NK-92 (cell line): ENCODE data around the gene OTOG.

ENCODE experiments used
- DNase-seq: peaks from one replicate; lab custom pipeline; 2025; ENCODE audit not compliant: unreplicated experiment; lab: John Stamatoyannopoulos, UW

Gene OTOG

GRCh38 chr11:17519061-17519885 is 27.8 kb upstream of the OTOG start:
- no peak for DNase-seq

GRCh38 chr11:17521106-17521900 is 25.8 kb upstream of the OTOG start:
- no peak for DNase-seq

- DNase-seq: no peak
Observed at GRCh38 chr11:17522655-17523054, 24.4 kb upstream of the OTOG start.

DNA sequence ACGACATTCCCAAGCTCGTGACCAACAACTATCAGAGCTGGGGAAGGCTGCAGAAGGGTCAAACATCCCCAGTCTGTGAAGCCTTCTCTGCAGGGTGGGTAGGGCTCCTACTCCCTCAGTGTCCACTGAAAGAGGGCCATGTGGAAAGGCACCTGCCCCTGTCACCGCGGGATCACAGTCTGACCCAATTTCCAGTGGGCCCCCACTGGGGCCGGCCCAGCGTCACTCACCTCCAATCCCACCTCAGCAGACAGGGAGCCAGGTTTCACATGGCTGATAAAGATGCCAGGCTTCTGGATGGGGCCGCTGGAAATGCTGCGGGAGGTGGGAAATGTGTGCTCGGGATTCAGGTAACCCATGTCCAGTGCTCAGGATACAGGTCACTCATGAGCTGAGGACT is 22.8 kb upstream of the OTOG start:
- DNase-seq: no peak

GRCh38 chr11:17525570-17525969 is 21.5 kb upstream of the OTOG start:
- DNase-seq: no peak

- DNase-seq: no peak
Observed at GRCh38 chr11:17526326-17526725, 20.7 kb upstream of the OTOG start.

- no peak for DNase-seq
Observed at GRCh38 chr11:17526931-17527627, 20.0 kb upstream of the OTOG start.

DNA sequence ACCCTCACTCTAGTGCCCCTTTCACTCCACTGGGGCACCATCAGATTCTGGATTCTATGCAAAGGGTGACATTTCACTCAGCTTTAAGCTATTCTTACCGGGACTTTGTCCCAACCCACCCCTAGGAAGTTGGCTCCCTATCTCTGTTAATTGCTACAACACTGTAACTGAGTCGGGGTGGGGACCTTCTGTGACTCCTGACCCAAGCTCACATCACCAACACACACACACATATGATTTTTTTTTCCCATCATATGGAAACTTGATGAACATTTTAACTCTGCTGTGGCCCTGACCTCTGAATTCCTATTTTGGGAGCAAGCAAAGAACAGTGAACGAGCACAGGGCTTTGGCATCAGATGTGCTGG is 19.4 kb upstream of the OTOG start:
- DNase-seq: no peak

DNA sequence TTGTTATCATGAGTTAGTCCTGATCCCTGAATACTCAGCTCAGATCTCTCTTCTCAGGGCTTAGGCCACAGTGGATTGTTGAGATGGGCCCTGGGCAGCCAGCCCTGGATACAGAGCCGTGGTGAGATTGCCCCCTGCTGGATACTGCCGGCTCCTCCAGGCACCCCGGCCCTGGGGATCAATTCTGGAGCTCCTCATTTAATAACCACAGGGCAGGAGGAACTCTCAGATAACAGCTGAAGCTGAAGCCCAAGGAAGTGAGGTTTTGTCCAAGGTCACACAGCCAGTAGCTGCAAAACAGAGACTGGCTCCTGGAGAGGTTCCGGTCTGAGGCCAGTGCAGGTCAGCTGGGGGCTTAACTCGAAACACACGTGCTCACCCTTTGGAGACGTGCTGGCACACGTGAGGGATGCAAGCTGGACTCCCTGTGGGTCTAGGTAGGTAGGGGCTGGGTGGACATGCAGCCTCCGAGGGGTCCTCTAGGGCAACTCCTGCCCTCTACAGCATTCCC is 18.8 kb upstream of the OTOG start:
- DNase-seq: no peak

DNA sequence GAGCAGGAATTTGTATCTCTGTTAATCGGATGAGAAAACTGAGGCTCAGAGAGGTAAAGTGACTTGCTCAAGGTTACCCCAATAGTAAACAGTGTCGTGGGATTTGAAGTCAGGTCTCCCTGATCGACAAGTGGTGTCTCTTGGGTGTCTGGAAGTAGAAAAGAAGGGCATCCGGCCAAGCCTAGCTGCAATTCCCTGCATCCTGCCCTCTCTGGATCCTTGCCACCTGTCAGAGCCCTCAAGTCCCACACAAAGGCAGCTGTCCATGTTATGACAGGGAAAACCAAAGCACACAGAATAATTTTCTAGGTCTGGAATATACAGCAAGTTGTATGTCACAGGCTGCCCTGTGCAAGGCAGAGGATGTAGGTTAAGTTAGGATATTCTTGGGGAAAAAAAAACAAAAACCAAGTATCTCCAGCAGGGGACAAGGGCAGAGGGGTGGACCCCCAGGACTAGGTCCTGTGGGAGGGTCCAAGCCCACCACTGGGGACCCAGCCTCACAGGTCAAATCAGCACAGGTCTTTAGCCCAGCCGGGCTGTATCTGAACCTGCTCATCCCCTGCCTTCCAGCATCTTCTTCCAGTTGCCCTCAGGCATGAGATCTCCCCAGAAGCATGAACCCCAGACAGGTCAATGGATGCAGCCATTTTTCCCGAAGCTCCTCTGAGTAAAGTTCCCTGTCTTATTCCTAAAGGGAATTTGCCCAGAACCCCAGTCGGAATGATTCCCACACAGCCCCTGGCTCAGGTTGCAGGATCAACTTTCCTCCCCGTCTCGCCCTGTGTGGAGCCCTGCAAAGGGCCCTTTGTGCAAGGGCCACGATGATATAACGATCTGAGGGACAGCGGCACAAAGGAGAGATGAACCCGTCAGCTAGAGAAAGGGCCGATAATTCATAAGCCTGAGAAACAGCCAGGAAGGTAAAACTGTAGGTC is 17.9 kb upstream of the OTOG start:
- DNase-seq: no peak

- DNase-seq: no peak
Observed at GRCh38 chr11:17529844-17530185, 17.2 kb upstream of the OTOG start.

GRCh38 chr11:17531071-17531600 is 15.9 kb upstream of the OTOG start:
- no peak for DNase-seq

DNA sequence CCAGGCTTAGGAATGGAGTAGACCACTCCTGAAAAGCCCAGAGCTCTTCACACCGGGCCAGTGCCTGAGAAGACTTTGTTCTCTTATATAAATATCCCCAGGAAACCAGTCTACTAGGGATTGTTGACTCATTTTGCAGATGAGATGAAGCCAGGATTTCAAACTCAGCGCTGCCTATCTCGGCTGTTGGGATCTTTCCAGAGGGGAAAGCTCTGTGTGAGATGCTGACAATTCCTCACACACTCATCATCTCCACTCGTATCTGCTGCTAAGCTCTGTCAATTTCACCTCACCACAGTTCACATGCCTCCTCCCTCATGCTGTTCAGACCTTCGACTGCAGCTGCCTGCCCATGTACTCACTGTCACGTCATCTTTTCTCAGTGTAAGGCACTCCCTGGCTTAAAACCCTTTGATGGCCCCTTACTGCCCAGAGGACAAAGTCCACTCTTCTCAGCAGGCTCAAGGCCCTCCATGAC is 15.4 kb upstream of the OTOG start:
- DNase-seq: no peak

DNA sequence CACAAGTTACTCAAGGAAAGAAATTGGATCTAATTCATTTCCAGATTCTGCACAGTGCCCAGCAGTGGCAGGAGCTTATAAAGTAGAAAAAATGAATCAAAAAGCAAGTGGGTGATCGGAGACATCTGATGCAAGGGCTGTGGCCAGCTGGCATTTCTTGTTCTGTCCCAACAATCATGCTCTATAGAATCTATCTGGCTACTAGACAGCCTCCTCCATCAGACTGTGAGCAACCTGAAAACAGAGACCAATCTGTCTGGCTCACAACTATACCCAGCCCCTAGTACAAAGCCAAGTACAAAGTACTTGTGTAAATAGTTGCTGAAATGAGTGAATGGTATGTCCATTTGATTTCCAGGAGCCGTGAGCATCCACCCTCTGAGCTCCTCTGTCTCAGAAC is 14.3 kb upstream of the OTOG start:
- no peak for DNase-seq

GRCh38 chr11:17533341-17533740 is 13.7 kb upstream of the OTOG start:
- DNase-seq: no peak

- no peak for DNase-seq
Observed at GRCh38 chr11:17533778-17534415, 13.2 kb upstream of the OTOG start.

- no peak for DNase-seq
Observed at GRCh38 chr11:17535488-17535887, 11.6 kb upstream of the OTOG start.

- DNase-seq: no peak
Observed at GRCh38 chr11:17537261-17537660, 9.8 kb upstream of the OTOG start.

DNA sequence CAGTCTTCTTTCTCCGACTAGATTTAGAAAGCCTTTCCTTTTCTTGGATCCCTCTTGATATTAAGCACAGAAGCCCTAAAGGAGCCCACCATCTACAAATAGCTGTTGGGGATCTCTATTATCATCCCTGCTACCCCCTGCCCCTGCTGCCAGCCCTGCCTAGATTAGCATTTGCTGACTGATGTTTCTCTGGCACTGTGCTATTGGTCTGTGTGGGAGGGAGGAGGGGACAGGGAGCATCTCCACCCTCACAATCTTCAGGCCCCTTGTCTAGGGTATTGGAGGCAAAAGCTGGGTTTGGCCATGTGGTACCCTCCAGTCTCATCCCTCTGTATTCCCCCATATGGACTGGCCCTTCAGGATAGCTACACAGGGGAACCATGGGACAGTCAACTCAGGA is 9.0 kb upstream of the OTOG start:
- DNase-seq: no peak

DNA sequence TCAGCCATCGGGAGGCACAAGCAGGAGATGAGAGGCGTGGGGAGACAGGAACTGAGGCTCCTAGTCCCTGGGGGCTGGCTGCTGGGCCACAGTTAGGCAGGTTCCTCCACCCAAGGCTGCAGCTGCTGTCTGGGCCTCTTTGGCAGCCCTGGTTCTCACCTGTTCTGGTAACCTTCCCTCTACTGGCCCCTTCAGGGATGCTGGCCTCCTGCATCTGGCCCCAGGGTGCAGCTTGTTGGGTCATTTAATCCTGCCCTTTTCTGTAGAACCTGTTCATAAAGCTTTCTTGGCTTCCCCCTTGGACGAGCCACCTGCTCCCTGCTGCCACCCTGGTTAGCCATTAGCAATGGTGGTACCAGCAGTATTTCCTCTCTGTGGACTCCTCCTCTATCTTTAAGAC is 8.3 kb upstream of the OTOG start:
- no peak for DNase-seq
